Spleen (tissue), 11 donors: ENCODE results near the gene TBPL1. TPM values are rescaled to one million over a fixed set of nuclear protein-coding genes. Genes with fewer than 3 reads are reported as not detected.

ENCODE experiments used
- DNase-seq: peaks from one replicate; pipeline ENCODE4 v3.0.0-alpha.2; 2020
- H3K27ac ChIP-seq, 8 donors: fragments of 200-600 bp; sonication (generic) in 7 of 8; 1 replicate in 4 of 8; 2 replicates in 4 of 8; pipeline versions ENCODE4 v1.5.0 to v1.8.0; 2016 to 2021; ENCODE audit warnings: inconsistent platforms in 4 of 8, mild to moderate bottlenecking in 4 of 8, moderate library complexity in 1 of 8
- H3K27me3 ChIP-seq, 7 donors: fragments of 200-600 bp; sonication (generic) in 6 of 7; replicated peaks in 1 of 7; 1 replicate in 4 of 7; 2 replicates in 3 of 7; pipeline versions ENCODE4 v1.5.0 to v1.8.0; 2016 to 2021; ENCODE audit warnings: inconsistent platforms in 3 of 7, mild to moderate bottlenecking in 1 of 7
- H3K36me3 ChIP-seq, 6 donors: fragments of 200-600 bp; sonication (generic) in 5 of 6; 1 replicate in 4 of 6; 2 replicates in 2 of 6; pipeline versions ENCODE4 v1.5.0 to v1.8.0; 2016 to 2021; ENCODE audit warnings: inconsistent platforms in 2 of 6
- H3K4me1 ChIP-seq, 6 donors: fragments of 200-600 bp; sonication (generic) in 5 of 6; 1 replicate in 3 of 6; 2 replicates in 3 of 6; pipeline versions ENCODE4 v1.5.0 to v1.8.0; 2016 to 2021; ENCODE audit warnings: inconsistent platforms in 3 of 6
- H3K4me3 ChIP-seq, 8 donors: fragments of 200-600 bp; sonication (generic) in 7 of 8; 1 replicate in 4 of 8; 2 replicates in 4 of 8; pipeline versions ENCODE4 v1.5.0 to v1.8.0; 2016 to 2021; ENCODE audit warnings: inconsistent platforms in 4 of 8, mild to moderate bottlenecking in 4 of 8, moderate library complexity in 2 of 8
- H3K9me3 ChIP-seq, 8 donors: fragments of 200-600 bp; sonication (generic) in 7 of 8; 1 replicate in 4 of 8; 2 replicates in 4 of 8; pipeline versions ENCODE4 v1.5.0 to v1.8.0; 2016 to 2021; ENCODE audit warnings: inconsistent platforms in 4 of 8
- POLR2A ChIP-seq, 3 donors: fragments of 450-650 bp; IDR thresholded peaks; one replicate each; pipeline ENCODE4 v1.5.1; 2017; ENCODE audit warnings: antibody characterized with exemption in 3 of 3, mild to moderate bottlenecking in 1 of 3
- POLR2AphosphoS5 ChIP-seq, 3 donors: sonication (generic); formaldehyde crosslinking; IDR thresholded peaks; one replicate each; pipeline ENCODE4 v1.5.1; 2017; ENCODE audit warnings: antibody characterized with exemption in 3 of 3
- WGBS, 5 donors: extraction: QIAGEN DNeasy Blood & Tissue Kit in 3 of 5; methylation state at CpG; one replicate each; pipeline versions ENCODE4 v1.1.5 to v1.1.7; 2013 to 2018; 5-methylcytosine and 5-hydroxymethylcytosine counted together
- intact Hi-C: fragments of 100-400 bp; cut with DNase I; formaldehyde crosslinking; loops from one replicate; pipeline ENCODE4 v1.15.0; 2023; ENCODE audit warnings: low total_unique reads
- polyA plus RNA-seq, 3 donors: library from polyadenylated mRNA; stranded (reverse); fragments of 200-250 nt; gene quantifications; one replicate each; pipeline ENCODE4 v1.2.1, GENCODE V29; 2013
- total RNA-seq, 7 donors: library from RNA; depleted of rRNA in 3 of 7; stranded (reverse); fragments of >200 nt in 3 of 7; fragmentation: NEBNext Ultra II Directional in 4 of 7; extraction: Animal tissue kit (Norgen Biotek cat#: 25700) in 4 of 7; gene quantifications; one replicate each; pipeline versions ENCODE4 v1.1.0 to v1.2.1, GENCODE V29; 2016 to 2021
- TF ChIP-seq, protein P1 (sequence below), 11 experiments: fragments of 200-600 bp in 7 of 11; fragments of 450-650 bp in 4 of 11; sonication (generic) in 4 of 11; IDR thresholded peaks in 8 of 11; conservative IDR thresholded peaks in 3 of 11; 1 replicate in 7 of 11; 2 replicates in 4 of 11; pipeline versions ENCODE4 v1.4.0 to v1.8.0; 2016 to 2021; ENCODE audit warnings: antibody characterized with exemption in 11 of 11, inconsistent platforms in 4 of 11, mild to moderate bottlenecking in 1 of 11
- donor health status: healthy with polysubstance abuse.
- donor health status: DM: no; HTN: no; CAD: no; lungs with moderate emphysema.
- donor health status: DM: no; HTN: no; CAD: no.
- donor health status: Bipolar disorder and iron deficiency.
- donor health status: healthy.
- donor health status: DM: no; HTN: no; CAD: no.
- donor health status: DM: yes; HTN: yes; CAD: no.

The TBPL1 gene
- total and polyA plus RNA-seq, 10 donors, result 17.0 to 33.3 (median 27.6) TPM

DNA sequence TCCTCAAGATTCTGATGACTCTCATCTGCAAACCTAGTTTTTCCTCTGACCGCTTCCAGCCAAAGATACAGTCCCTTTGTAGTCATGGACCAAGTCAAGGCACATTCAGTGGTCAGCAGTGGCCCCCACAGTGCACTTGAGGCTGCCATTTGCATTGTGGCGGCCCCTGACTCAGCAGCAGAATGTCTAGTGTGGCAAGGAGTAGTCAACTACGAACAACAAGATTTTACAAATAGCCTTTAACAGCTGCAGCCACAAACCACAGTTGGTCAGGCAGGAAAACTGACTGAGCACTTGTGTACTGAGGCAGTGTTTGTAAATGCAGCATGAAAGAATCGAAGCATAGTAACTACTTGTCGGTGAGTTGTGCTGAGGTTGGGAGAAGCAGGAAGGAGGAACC is 49.8 kb downstream of the TBPL1 start:
- Histone ChIP-seq H3K27ac (no peak overlapping the region), H3K4me3 (no peak overlapping the region), H3K36me3 (no peaks in the 10 kb centered on the region), H3K4me1 (no peaks in the 10 kb centered on the region), H3K27me3 (peaks cover 0 to 10% (median 0%) of the 10 kb centered on the region in 7 donors), H3K9me3 (no peaks in the 10 kb centered on the region)
- TF ChIP-seq POLR2A (IDR thresholded peaks at IDR 0.05) (no peak), POLR2AphosphoS5 (IDR thresholded peaks at IDR 0.05) (no peak)
- TF ChIP-seq, protein P1, sequence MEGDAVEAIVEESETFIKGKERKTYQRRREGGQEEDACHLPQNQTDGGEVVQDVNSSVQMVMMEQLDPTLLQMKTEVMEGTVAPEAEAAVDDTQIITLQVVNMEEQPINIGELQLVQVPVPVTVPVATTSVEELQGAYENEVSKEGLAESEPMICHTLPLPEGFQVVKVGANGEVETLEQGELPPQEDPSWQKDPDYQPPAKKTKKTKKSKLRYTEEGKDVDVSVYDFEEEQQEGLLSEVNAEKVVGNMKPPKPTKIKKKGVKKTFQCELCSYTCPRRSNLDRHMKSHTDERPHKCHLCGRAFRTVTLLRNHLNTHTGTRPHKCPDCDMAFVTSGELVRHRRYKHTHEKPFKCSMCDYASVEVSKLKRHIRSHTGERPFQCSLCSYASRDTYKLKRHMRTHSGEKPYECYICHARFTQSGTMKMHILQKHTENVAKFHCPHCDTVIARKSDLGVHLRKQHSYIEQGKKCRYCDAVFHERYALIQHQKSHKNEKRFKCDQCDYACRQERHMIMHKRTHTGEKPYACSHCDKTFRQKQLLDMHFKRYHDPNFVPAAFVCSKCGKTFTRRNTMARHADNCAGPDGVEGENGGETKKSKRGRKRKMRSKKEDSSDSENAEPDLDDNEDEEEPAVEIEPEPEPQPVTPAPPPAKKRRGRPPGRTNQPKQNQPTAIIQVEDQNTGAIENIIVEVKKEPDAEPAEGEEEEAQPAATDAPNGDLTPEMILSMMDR (IDR thresholded peaks at IDR 0.05 in 8 of 11, conservative IDR thresholded peaks at IDR 0.05 in 3 of 11), result no peak
- intact Hi-C loops, result no loop called here
- 50 to 71% (median 59%) methylated on average over 5 of the region's 5 CpGs for WGBS, 5 donors
- no peak for DNase-seq

DNA sequence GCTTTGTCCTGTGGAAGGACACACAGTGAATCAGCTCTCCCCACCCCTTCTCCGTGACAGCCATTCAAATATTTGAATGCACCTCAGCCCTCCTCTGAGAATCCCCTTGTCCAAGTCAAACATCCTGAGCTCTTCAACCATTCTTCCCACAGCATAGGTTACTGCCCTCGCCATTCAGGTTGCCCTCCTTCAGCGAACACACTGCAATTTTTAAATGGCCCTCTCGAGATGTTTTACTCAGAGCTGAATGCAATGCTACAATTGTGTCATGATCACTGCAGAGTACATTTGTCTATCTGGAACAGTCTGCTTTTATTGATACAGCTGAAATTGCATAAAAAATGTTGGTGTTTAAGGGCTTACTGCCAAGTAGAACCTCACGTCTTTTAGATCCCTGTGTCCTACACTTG is 50.5 kb downstream of the TBPL1 start:
- Histone ChIP-seq H3K27ac (no peak overlapping the region), H3K4me3 (no peak overlapping the region), H3K36me3 (no peaks in the 10 kb centered on the region), H3K27me3 (peaks cover 0 to 10% (median 0%) of the 10 kb centered on the region in 7 donors), H3K9me3 (no peaks in the 10 kb centered on the region), H3K4me1 (no peaks in the 10 kb centered on the region)
- intact Hi-C loops, result no loop called here
- 79 to 90% (median 83%) methylated on average over 5 of the region's 5 CpGs for WGBS, 5 donors
- no peak for DNase-seq
- TF ChIP-seq, protein P1 (IDR thresholded peaks at IDR 0.05 in 8 of 11, conservative IDR thresholded peaks at IDR 0.05 in 3 of 11), result no peak
- TF ChIP-seq POLR2AphosphoS5 (IDR thresholded peaks at IDR 0.05) (no peak), POLR2A (IDR thresholded peaks at IDR 0.05) (no peak)

DNA sequence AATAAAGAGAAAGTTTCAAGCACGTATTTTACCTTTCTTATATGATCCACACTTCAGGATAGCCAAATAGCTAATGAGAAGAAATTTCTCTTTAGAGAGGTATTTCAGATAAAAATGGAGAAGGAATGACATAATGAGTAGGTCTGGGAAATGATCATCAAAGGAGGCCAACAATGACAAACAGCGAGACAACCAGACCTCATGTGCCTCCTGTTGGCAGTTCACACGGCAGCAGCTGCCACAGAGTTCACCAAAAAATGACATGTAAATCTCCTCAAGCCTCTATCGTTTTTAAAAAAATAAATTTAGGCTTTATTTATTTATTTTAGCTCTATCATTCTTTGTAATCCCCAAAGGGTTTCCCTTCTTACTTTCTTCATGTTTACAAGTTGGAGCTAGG is 51.7 kb downstream of the TBPL1 start:
- H3K9me3 ChIP-seq, result no peaks in the 10 kb centered on the region
- H3K27me3 ChIP-seq, result peaks cover 0 to 10% (median 0%) of the 10 kb centered on the region in 7 donors
- no peak for DNase-seq
- WGBS, 5 donors, result 70 to 89% (median 83%) methylated on average over 4 of the region's 4 CpGs
- no peak for TF ChIP-seq POLR2AphosphoS5 (IDR thresholded peaks at IDR 0.05)
- TF ChIP-seq, protein P1 (IDR thresholded peaks at IDR 0.05 in 8 of 11, conservative IDR thresholded peaks at IDR 0.05 in 3 of 11), result no peak
- TF ChIP-seq POLR2A (IDR thresholded peaks at IDR 0.05), result no peak
- no peak overlapping the region for H3K27ac ChIP-seq
- no peaks in the 10 kb centered on the region for H3K36me3 ChIP-seq
- intact Hi-C loops, result no loop called here
- no peak overlapping the region for H3K4me3 ChIP-seq
- H3K4me1 ChIP-seq, result no peaks in the 10 kb centered on the region

DNA sequence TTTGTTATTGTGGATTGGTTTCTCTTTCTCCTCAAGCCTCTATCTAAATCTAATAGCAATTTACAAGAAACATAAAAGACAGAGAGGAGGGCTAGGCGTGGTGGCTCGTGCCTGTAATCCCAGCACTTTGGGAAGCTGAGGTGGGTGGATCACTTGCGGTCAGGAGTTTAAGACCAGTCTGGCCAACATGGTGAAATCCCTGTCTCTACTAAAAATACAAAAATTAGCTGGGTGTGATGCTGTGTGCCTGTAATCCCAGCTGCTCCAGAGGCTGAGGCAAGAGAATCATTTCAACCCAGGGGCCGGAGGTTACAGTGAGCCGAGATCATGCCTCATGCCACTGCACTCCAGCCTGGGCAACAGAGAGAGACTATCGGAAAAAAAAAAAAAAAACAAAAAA is 52.8 kb downstream of the TBPL1 start:
- H3K9me3 ChIP-seq, result no peaks in the 10 kb centered on the region
- 78 to 94% (median 85%) methylated on average over 6 of the region's 6 CpGs for WGBS, 5 donors
- DNase-seq, result no peak
- H3K4me1 ChIP-seq, result no peaks in the 10 kb centered on the region
- H3K4me3 ChIP-seq, result no peak overlapping the region
- TF ChIP-seq POLR2AphosphoS5 (IDR thresholded peaks at IDR 0.05) (no peak), POLR2A (IDR thresholded peaks at IDR 0.05) (no peak)
- TF ChIP-seq, protein P1 (IDR thresholded peaks at IDR 0.05 in 8 of 11, conservative IDR thresholded peaks at IDR 0.05 in 3 of 11), result no peak
- no peak overlapping the region for H3K27ac ChIP-seq
- no peaks in the 10 kb centered on the region for H3K36me3 ChIP-seq
- peaks cover 0 to 10% (median 0%) of the 10 kb centered on the region in 7 donors for H3K27me3 ChIP-seq
- intact Hi-C loops, result no loop called here
